RWPE2 (cell line): ENCODE measurements around the gene PAK6.

Source experiments
- ATAC-seq: fragments of 200-7000 bp; cut with Tn5 transposase; 3 replicates; pipeline ENCODE4 v1.9.1; 2021; ENCODE audit warnings: low read depth
- DNase-seq: peaks from one replicate; pipeline ENCODE4 v3.0.0-alpha.2; 2020; ENCODE audit warnings: low spot score
- H3K27ac ChIP-seq: fragments of 450-650 bp; 2 replicates; pipeline ENCODE4 v1.5.1; 2017; ENCODE audit warnings: mild to moderate bottlenecking; ENCODE audit not compliant: poor library complexity, severe bottlenecking
- H3K27me3 ChIP-seq: fragments of 250-450 bp; sonication (Bioruptor Pico); 2 replicates; pipeline ENCODE4 v1.5.1; 2021; ENCODE audit warnings: mild to moderate bottlenecking, moderate library complexity; ENCODE audit not compliant: insufficient read depth, poor library complexity, severe bottlenecking
- H3K36me3 ChIP-seq: fragments of 250-450 bp; sonication (Bioruptor Pico); 2 replicates; pipeline ENCODE4 v1.5.1; 2020; ENCODE audit warnings: low read depth, mild to moderate bottlenecking, moderate library complexity
- H3K4me1 ChIP-seq: fragments of 250-450 bp; sonication (Bioruptor Pico); 2 replicates; pipeline ENCODE4 v1.5.1; 2021; ENCODE audit warnings: mild to moderate bottlenecking, moderate library complexity; ENCODE audit not compliant: insufficient read depth, poor library complexity, severe bottlenecking
- H3K4me3 ChIP-seq: fragments of 250-450 bp; sonication (Bioruptor Pico); 2 replicates; pipeline ENCODE4 v1.5.1; 2021; ENCODE audit warnings: mild to moderate bottlenecking, moderate library complexity; ENCODE audit not compliant: severe bottlenecking
- H3K9me3 ChIP-seq: fragments of 250-450 bp; sonication (Bioruptor Pico); 2 replicates; pipeline ENCODE4 v1.5.1; 2021; ENCODE audit warnings: mild to moderate bottlenecking, moderate library complexity; ENCODE audit not compliant: severe bottlenecking
- TF ChIP-seq, protein P1 (sequence below): fragments of 450-650 bp; IDR thresholded peaks from one replicate; pipeline ENCODE4 v1.5.1; 2017; ENCODE audit warnings: mild to moderate bottlenecking, moderate library complexity; ENCODE audit not compliant: poor library complexity, severe bottlenecking

Gene PAK6

GRCh38 chr15:40273428-40273827, 34.6 kb downstream of the PAK6 start:
- ATAC-seq (no peak), DNase-seq (no peak)
- Histone ChIP-seq H3K9me3 (no peaks in the 10 kb centered on the region), H3K27ac (no peak overlapping the region), H3K4me3 (no peak overlapping the region), H3K4me1 (no peaks in the 10 kb centered on the region), H3K27me3 (no peaks in the 10 kb centered on the region), H3K36me3 (0 out of 2 replicates have a peak, but pooled peaks cover 2% of the 10 kb centered on the region)
- TF ChIP-seq, protein P1, sequence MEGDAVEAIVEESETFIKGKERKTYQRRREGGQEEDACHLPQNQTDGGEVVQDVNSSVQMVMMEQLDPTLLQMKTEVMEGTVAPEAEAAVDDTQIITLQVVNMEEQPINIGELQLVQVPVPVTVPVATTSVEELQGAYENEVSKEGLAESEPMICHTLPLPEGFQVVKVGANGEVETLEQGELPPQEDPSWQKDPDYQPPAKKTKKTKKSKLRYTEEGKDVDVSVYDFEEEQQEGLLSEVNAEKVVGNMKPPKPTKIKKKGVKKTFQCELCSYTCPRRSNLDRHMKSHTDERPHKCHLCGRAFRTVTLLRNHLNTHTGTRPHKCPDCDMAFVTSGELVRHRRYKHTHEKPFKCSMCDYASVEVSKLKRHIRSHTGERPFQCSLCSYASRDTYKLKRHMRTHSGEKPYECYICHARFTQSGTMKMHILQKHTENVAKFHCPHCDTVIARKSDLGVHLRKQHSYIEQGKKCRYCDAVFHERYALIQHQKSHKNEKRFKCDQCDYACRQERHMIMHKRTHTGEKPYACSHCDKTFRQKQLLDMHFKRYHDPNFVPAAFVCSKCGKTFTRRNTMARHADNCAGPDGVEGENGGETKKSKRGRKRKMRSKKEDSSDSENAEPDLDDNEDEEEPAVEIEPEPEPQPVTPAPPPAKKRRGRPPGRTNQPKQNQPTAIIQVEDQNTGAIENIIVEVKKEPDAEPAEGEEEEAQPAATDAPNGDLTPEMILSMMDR: no peak

- no peak overlapping the region for H3K27ac ChIP-seq
- H3K27me3 ChIP-seq: no peaks in the 10 kb centered on the region
- no peaks in the 10 kb centered on the region for H3K36me3 ChIP-seq
- DNase-seq (no peak), ATAC-seq (peak; percentile 32; the same call in 2 of the 3 replicates)
- TF ChIP-seq, protein P1: peak; percentile 100
- H3K4me3 ChIP-seq: no peak overlapping the region
- no peaks in the 10 kb centered on the region for H3K4me1 ChIP-seq
- no peaks in the 10 kb centered on the region for H3K9me3 ChIP-seq
Measured at GRCh38 chr15:40274350-40275274, 35.7 kb downstream of the PAK6 start.

DNA sequence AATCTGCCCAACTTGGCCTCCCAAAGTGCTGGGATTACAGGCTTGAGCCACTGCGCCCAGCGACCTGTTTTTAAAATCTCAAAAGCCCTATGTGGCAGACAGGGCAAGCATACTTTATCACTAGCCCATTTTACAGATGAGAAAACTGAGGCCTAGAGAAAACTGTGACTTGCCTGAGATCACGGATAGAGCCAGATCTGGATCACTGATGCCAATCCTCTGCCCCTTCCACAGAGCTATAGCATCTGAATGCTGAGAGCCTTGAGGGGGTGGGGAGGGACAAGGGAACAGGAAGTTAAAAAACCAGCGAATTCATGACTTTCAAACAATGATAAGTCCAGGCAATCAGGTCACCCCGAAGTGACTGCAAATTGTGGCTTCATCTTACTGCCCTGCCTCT, 36.7 kb downstream of the PAK6 start:
- Histone ChIP-seq H3K9me3 (no peaks in the 10 kb centered on the region), H3K27ac (no peak overlapping the region), H3K27me3 (peaks cover 3% of the 10 kb centered on the region), H3K36me3 (no peaks in the 10 kb centered on the region), H3K4me3 (no peak overlapping the region), H3K4me1 (no peaks in the 10 kb centered on the region)
- ATAC-seq (no peak), DNase-seq (no peak)
- TF ChIP-seq, protein P1: no peak

GRCh38 chr15:40275954-40276353, 37.1 kb downstream of the PAK6 start:
- ATAC-seq: no peak
- H3K4me1 ChIP-seq: no peaks in the 10 kb centered on the region
- H3K4me3 ChIP-seq: no peak overlapping the region

More at GRCh38 chr15:40275954-40276353, 37.1 kb downstream of the PAK6 start:
- no peak for DNase-seq
- Histone ChIP-seq H3K9me3 (no peaks in the 10 kb centered on the region), H3K27me3 (peaks cover 8% of the 10 kb centered on the region), H3K36me3 (no peaks in the 10 kb centered on the region), H3K27ac (no peak overlapping the region)
- TF ChIP-seq, protein P1: no peak
